ENCODE data around the gene NRF1.

GRCh38 chr7:129723679-129724078 is 112.2 kb downstream of the NRF1 start:
- TF ChIP-seq POLR2AphosphoS5 (IDR thresholded peaks at IDR 0.05; ENCODE audit: low read depth, low read length) (no peak), SIN3A (IDR thresholded peaks at IDR 0.05; ENCODE audit: borderline replicate concordance, insufficient read depth, low read length) (no peak), TAF1 (IDR thresholded peaks at IDR 0.05; ENCODE audit: borderline replicate concordance, insufficient read depth, low read length) (no peak), REST (IDR thresholded peaks at IDR 0.05; ENCODE audit: insufficient read depth in 1 of 2, low read depth in 2 of 2, low read length in 2 of 2) (no peak), FOXP2 (optimal IDR thresholded peaks at IDR 0.05; ENCODE audit: borderline replicate concordance, extremely low read depth, extremely low read length, insufficient read depth) (no peak)
